Activated B cell treated with CpG ODN at 0.5 μM for 24 hours (primary cell): ENCODE data around the gene PBXIP1. TPM values are rescaled to one million over a fixed set of nuclear protein-coding genes. Genes with fewer than 3 reads are reported as not detected.

Source experiments
- ATAC-seq: fragments of 200-7000 bp; cut with Tn5 transposase; one replicate; pipeline ENCODE4 v1.10.0; 2021; ENCODE audit warnings: low read depth, mild to moderate bottlenecking, moderate library complexity
- CTCF ChIA-PET: fragments of 350-600 bp; sonication (Branson Sonifier 250); formaldehyde crosslinking; loops from one replicate; lab custom pipeline; 2021; ENCODE audit warnings: antibody characterized with exemption; lab: Charles Lee
- POLR2A ChIA-PET: fragments of 350-600 bp; sonication (Branson Sonifier 250); formaldehyde crosslinking; loops from one replicate; lab custom pipeline; 2021; ENCODE audit warnings: antibody characterized with exemption; lab: Charles Lee
- DNase-seq: peaks from one replicate; pipeline ENCODE4 v3.0.0; 2022
- H3K27ac Mint-ChIP-seq: one replicate; pipeline ENCODE4 v1.8.0; 2020; ENCODE audit warnings: mixed read lengths
- H3K27me3 Mint-ChIP-seq: one replicate; pipeline ENCODE4 v1.8.0; 2021; ENCODE audit warnings: mixed read lengths
- H3K36me3 Mint-ChIP-seq: one replicate; pipeline ENCODE4 v1.8.0; 2021; ENCODE audit warnings: low read depth, mixed read lengths
- H3K4me1 Mint-ChIP-seq: one replicate; pipeline ENCODE4 v1.8.0; 2021; ENCODE audit warnings: mixed read lengths
- H3K4me3 Mint-ChIP-seq: one replicate; pipeline ENCODE4 v1.8.0; 2020; ENCODE audit warnings: mild to moderate bottlenecking, mixed read lengths
- H3K9me3 Mint-ChIP-seq: one replicate; pipeline ENCODE4 v1.8.0; 2020; ENCODE audit warnings: mixed read lengths
- intact Hi-C: fragments of 100-400 bp; cut with micrococcal nuclease; formaldehyde crosslinking; loops from one replicate; pipeline ENCODE4 v1.15.1; 2024
- total RNA-seq: library from RNA; stranded (reverse); gene quantifications from 2 replicates; pipeline ENCODE4 v1.2.3, GENCODE V29; 2022
- TF ChIP-seq, protein P1 (sequence below): fragments of 200-600 bp; IDR thresholded peaks from one replicate; pipeline ENCODE4 v1.8.0; 2022; ENCODE audit warnings: antibody characterized with exemption, mild to moderate bottlenecking

PBXIP1 gene
- total RNA-seq, 1 donor from 2014 or later = 42.4 TPM

DNA sequence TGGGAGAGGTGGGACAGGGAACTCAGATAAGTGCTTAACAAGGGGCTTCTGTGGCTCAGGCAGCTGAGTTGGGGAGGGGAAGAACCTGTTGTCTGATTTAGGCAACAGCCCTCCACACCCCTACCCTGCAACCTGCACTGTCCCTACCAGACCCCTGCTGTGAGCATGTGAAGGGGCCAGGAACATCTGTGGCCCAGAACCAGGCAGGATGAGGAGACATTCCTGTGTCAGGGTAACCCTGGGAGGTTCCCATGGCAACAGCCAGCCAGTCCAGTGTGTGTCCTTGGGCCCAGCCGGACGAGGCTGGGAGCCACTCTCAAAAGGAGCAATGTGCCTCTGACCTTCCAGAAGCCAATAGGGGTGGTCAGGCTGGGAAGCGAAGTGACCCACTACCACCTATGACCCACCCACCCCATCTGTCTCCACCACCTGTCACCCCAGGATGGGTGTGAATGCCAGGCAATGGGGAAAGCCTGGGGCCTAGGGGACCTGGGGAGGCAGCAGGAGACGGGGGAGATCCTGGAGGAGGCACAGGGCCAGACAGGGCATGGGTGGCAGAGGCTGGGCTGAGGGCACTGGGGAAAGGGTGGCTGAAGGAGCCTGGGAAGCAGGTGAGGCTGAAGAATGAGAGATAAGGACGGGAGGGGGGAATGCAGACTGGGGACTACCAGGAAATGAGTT lies 14.4 kb downstream of the PBXIP1 start:
- POLR2A ChIA-PET = interaction anchor here (1.0 to 2.1 kb wide), 2 partner anchors 11 to 76 kb away, joined by 7 to 11 read pairs; no protein-coding TSS in a partner anchor
- ATAC-seq (no peak), DNase-seq (no peak)
- peaks cover 16% of the 10 kb centered on the region for H3K36me3 Mint-ChIP-seq
- intact Hi-C loops = no loop called here
- H3K27me3 Mint-ChIP-seq = no peaks in the 10 kb centered on the region
- peaks cover 78% of the 10 kb centered on the region for H3K4me1 Mint-ChIP-seq
- H3K27ac Mint-ChIP-seq = peak overlapping the region; percentile 86
- TF ChIP-seq, protein P1, sequence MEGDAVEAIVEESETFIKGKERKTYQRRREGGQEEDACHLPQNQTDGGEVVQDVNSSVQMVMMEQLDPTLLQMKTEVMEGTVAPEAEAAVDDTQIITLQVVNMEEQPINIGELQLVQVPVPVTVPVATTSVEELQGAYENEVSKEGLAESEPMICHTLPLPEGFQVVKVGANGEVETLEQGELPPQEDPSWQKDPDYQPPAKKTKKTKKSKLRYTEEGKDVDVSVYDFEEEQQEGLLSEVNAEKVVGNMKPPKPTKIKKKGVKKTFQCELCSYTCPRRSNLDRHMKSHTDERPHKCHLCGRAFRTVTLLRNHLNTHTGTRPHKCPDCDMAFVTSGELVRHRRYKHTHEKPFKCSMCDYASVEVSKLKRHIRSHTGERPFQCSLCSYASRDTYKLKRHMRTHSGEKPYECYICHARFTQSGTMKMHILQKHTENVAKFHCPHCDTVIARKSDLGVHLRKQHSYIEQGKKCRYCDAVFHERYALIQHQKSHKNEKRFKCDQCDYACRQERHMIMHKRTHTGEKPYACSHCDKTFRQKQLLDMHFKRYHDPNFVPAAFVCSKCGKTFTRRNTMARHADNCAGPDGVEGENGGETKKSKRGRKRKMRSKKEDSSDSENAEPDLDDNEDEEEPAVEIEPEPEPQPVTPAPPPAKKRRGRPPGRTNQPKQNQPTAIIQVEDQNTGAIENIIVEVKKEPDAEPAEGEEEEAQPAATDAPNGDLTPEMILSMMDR = no peak
- H3K4me3 Mint-ChIP-seq = no peak overlapping the region
- no peaks in the 10 kb centered on the region for H3K9me3 Mint-ChIP-seq
- CTCF ChIA-PET = interaction anchor here (1.5 kb wide), 1 partner anchor 63 kb away, joined by 4 read pairs; no protein-coding TSS in a partner anchor

GRCh38 chr1:154940651-154941194 lies 15.2 kb downstream of the PBXIP1 start:
- no peak for DNase-seq
- H3K27me3 Mint-ChIP-seq = no peaks in the 10 kb centered on the region
- peaks cover 13% of the 10 kb centered on the region for H3K36me3 Mint-ChIP-seq
- TF ChIP-seq, protein P1 = no peak
- intact Hi-C loops = no loop called here
- no peak for ATAC-seq
- peaks cover 83% of the 10 kb centered on the region for H3K4me1 Mint-ChIP-seq
- ChIA-PET CTCF (interaction anchor here (1.3 to 1.5 kb wide), 2 partner anchors 62 to 77 kb away, joined by 4 read pairs; no protein-coding TSS in a partner anchor), POLR2A (interaction anchor here (0.6 to 2.1 kb wide), 5 partner anchors 11 to 76 kb away, joined by 3 to 11 read pairs (median 3); partner anchors contain the start of gene FLAD1)
- peak overlapping the region; percentile 41 for H3K4me3 Mint-ChIP-seq
- no peaks in the 10 kb centered on the region for H3K9me3 Mint-ChIP-seq
- peak overlapping the region; percentile 86 for H3K27ac Mint-ChIP-seq

GRCh38 chr1:154940213-154940560 lies 15.7 kb downstream of the PBXIP1 start:
- Mint-ChIP-seq H3K4me3 (no peak overlapping the region), H3K27ac (peak overlapping the region; percentile 52), H3K36me3 (peaks cover 13% of the 10 kb centered on the region), H3K9me3 (no peaks in the 10 kb centered on the region), H3K27me3 (no peaks in the 10 kb centered on the region), H3K4me1 (peaks cover 88% of the 10 kb centered on the region)
- no peak for DNase-seq
- CTCF ChIA-PET = interaction anchor here (1.3 to 1.5 kb wide), 2 partner anchors 62 to 78 kb away, joined by 4 read pairs; no protein-coding TSS in a partner anchor
- ATAC-seq = no peak
- intact Hi-C loops = no loop called here
- TF ChIP-seq, protein P1 = no peak
- POLR2A ChIA-PET = interaction anchor here (0.6 to 2.1 kb wide), 5 partner anchors 12 to 77 kb away, joined by 3 to 11 read pairs (median 3); partner anchors contain the start of gene FLAD1

DNA sequence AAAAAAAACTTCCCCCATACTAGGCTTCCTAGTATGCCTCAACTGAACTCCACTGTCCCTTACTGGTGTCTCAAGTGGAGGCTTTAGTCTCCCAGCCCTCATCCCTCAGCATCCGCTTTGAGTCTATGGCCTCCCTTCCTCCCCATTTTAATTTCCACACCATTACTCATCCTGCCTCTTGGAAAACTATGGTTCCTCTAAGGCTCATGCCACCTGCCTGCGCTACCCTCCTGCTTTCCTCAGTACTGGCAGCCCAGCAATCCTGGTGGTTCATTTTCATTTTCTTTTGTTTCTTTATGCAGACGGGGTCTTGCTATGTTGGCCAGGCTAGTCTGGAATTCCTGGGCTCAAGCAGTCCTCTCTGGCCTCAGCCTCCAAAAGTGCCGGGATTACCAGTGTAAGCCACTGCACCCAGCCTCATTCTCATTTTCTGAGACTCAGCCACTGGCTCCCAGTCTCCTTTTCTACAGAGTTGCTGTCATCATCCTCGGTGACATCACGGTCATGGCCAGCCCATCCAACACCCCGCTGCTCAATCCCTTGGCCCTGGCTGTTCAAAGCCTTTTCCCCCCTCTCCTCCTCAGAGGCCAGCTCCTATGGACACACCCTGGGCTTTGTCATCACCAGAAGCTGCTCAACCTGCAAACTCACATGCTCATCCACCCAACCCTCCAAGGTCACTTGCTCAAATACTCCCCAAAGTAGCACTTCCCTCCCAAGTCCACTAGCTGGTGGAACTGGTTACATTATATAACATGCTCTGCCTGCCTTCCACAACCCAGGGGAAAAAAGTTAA lies 17.1 kb downstream of the PBXIP1 start:
- no peak for DNase-seq
- peaks cover 79% of the 10 kb centered on the region for H3K4me1 Mint-ChIP-seq
- ATAC-seq = no peak
- TF ChIP-seq, protein P1 = no peak
- intact Hi-C loops = loop anchor here (10.0 kb wide), 1 partner anchor 74 kb away; no protein-coding TSS in a partner anchor
- H3K4me3 Mint-ChIP-seq = peak overlapping the region; percentile 45
- H3K27ac Mint-ChIP-seq = peak overlapping the region; percentile 71
- ChIA-PET CTCF (no interaction called here), POLR2A (interaction anchor here (0.7 kb wide), 1 partner anchor 23 kb away, joined by 3 read pairs; the partner anchor contains the start of gene PYGO2)
- no peaks in the 10 kb centered on the region for H3K9me3 Mint-ChIP-seq
- H3K27me3 Mint-ChIP-seq = no peaks in the 10 kb centered on the region
- peaks cover 13% of the 10 kb centered on the region for H3K36me3 Mint-ChIP-seq
